Hematopoietic multipotent progenitor cell treated with erythropoietin and hydrocortisone succinate and interleukin-3 and kit ligand, for 17 days (in vitro differentiated cells): ENCODE results near the gene FGD2.
A peak's percentile ranks its signal among the peaks of the same experiment; 100 is the strongest.
"Not testable (repeated sequence)": the region's sequence is repeated elsewhere in the genome, so short reads cannot be mapped to it uniquely, and the experiment has no call there.

Experiments used
- DNase-seq: peaks from one replicate; pipeline ENCODE4 v3.0.0-alpha.2; 2015; ENCODE audit warnings: low spot score

FGD2 gene

DNA sequence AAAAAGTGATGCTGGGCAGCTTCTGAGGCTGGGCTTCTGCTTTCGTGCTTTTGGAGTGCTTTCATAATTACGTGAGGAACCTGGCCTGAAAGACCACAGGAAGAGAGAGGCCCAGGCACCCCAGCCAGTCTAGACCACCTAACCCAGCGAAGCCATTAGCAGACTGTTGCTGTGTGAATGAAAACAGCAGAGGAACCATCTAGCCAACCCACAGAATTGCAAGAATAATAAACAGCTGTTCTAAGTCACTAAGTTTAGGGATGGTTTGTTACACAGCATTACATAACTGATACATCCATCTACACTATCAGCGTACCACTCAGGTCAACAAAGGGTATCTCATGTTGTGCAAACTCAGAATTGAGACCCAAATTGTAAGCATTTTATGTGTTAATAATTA is 34.5 kb downstream of the FGD2 start:
- DNase-seq: no peak

DNA sequence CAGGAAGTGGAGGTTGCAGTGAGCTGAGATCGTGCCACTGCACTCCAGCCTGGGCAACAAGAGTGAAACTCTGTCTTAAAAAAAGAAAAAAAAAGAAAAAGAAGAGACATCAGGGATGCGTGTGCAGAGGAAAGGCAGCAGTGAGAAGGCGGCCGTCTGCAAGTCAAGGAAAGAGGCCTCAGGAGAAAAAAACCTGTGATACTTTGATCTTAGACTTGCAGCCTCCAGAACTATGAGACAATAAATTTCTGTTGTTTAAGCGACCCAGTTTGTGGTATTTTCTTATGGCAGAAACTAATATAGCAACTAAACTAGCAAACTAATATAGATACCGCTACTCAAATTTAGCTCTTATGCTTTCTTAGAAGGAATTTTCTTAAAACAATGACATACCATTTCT is 36.1 kb downstream of the FGD2 start:
- no peak for DNase-seq

DNA sequence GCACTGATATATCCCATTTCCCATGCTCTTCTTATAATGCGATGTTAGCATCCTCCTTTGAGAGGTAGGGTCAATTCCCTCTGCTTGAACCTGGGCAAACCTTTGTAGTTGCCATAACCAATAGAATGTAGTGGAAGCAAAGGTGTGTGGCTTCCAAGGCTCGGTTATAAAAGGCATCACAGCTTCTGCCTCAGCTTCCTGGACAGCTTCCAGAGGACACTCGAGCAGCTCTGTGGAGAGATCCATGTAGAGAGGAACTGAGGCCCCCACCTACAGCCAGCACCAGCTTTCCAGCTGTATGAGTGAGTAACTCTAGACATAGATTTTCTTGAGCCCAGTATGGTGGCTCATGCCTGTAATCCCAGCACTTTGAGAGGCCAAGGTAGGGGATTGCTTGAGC is 36.7 kb downstream of the FGD2 start:
- no peak for DNase-seq

DNA sequence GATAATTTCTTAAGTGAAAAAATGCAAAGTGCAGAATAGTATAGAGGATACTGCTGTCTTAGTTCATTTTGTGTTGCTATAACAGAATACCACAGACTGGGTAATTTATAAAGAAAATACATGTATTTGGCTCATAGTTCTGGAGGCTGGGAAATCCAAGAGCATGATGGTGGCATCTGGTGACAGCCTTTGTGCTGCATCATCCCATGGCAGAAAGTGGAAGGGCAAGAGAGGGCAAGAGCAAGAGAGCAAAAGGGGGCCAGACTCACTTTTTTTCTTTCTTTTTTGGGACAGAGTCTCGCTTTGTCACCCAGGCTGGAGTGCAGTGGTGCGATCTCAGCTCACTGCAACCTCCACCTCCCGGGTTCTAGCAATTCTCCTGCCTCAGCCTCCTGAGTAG is 37.6 kb downstream of the FGD2 start:
- DNase-seq: not testable (repeated sequence)

DNA sequence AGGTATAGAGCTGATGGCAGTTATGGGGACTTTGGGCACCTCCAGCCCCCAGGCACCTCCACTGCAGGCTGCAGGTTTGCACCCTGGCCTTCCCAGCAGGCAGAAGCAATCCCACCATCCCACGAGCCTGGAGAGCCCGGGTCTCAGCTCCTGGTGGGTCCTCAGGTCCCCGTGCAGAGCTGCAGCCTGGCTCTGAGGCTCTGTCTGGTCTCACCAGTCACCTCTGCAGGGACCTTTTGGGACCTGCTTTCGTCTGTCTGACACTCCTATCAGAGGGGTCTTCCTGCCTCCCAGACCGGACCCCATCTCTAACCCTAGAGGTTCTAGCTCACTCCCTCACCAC is 41.9 kb downstream of the FGD2 start:
- DNase-seq: no peak

DNA sequence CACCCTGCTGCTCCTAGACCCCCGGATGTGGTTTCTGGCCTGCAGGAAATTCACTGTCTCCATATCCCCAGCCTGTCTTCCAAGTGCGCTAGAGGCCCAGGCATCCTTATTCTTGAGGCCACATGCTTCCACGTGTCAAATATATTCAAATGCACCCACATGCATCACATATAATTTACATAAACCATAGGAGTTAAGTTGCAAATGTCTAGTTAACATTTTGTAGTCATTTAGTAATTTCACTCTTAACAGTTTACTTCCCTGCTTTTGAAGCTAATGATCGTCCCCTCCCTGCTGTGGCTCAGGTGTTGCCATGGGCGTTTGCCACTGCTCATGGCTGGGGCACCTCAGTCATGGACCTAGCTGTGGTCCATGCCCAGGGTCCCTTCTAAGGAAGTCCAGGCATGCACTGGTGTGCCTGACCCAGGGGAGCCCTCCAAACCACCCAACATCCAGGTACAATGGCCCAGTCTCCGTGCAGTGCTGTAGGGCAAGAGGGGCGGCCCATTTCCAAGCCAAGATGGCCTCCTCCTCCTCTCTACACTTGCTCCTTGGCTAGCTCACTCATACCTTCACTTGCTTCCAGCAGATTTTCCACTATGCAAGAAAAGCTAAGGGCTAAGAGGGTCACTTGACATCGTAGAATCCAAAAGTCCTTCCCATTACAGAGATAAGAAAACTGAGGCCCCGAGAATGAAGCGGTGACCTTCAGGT is 42.4 kb downstream of the FGD2 start:
- DNase-seq: no peak

DNA sequence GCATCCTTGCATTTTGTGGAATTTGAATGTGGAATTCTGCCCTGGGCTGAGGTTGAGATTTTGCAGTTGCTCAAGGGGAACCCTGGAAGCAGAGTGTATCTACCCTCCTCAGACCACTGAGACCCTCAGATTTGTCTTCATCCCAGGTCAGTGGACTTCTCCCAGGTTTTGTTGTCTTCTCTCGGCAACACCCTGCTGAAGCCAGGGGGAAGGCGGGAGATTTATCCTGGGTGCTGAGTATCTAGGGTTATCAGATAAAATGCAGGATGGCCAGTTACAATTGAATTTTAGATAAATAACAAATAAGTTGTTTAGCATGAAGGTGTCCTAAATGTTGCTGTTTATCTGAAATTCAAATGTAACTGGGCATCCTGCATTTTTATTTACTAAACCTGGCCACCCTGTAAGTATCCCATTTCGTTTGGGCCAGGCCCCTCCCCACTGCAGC is 43.0 kb downstream of the FGD2 start:
- DNase-seq: no peak

DNA sequence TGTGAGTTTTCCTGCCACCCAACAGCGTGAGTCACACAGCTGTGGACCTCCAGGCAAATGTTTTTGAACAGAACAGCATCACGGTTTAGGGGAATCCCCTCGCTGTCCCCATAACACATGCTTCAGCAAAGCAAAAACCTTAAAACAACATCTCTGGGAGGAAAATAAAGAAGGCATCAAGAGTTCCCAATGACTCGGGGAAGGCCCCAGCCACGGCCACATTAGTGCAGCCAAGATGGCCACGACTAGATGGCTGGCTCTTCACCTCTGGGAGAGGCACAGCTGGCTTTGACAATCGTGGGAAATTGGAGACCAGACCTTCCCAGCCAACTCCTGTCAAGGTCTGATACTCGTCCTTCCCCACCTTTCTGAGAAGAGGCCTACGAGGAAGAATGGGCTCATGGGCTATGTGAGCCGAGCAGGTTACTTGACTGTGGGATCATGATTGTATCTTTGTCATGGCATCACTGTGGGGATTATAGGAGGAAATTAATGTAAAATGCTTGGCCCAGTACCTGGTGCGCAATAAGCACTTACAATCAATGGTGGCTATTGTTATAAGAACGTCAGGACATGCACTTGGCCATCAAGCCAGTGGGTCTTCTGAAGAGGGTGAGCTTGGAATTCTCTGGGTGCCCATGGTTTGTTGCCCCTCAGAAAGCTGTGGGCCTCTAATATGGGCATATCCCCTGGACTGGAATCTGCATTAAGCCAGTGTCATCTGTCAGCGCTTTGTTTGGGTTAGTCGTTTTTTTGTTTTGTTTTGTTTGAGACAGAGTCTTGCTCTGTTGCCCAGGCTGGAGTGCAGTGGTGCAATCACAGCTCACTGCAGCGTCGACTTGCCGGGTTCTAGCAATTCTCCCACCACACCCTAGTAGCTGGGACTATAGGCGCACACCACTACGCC is 43.6 kb downstream of the FGD2 start:
- peak; percentile 90 for DNase-seq

DNA sequence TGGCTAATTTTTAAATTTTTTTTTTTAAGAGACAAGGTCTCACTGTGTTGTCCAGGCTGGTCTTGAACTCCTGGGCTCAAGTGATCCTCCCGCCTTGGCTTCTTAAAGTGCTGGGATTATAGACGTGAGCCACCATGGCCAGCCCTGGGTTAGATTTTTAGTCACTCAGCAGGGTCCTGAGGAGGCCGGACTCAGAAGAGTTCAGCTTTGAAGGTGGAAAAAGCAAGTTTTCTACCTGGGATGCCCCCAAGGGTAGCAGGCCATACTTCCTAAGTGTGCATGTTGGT is 44.2 kb downstream of the FGD2 start:
- DNase-seq: peak; percentile 53

DNA sequence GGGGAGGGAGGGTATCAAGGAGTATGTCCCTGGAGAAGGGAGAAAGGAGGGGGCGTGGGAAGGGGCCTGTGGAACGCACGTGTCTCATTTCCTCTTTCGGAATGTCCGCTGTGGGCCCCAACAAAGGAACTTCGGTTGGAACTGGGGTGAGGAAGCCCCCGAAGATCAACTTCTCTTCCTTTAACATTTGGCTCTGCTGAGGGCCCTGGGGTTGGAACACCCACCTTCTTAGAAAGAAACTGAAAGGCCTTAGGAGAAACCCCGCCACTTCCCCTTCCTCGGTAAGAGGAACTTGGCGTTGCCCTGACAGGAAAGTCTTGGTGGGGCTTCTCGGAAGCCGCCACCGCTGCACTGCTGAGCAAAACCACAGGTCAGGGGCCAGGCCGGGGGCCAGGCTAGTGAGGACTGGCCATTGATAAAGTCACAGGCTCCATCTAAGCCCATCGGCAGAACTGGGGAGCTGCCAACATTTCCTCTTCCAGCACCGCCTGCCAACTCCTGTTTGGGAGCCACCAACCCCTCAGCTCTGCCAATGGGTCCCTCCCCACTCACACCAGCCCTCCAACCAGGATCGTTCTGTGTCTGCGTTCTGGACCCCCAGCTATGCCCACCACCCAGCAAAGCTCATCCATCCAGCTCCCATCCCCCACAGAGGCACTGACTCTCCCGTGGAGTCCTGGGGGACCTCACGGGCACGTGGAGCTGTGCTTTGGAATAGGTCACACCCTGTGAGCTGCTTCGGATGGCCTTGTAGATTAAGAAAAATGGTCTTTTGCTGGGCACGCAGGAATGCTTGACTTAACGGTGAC is 44.8 kb downstream of the FGD2 start:
- DNase-seq: peak; percentile 83

DNA sequence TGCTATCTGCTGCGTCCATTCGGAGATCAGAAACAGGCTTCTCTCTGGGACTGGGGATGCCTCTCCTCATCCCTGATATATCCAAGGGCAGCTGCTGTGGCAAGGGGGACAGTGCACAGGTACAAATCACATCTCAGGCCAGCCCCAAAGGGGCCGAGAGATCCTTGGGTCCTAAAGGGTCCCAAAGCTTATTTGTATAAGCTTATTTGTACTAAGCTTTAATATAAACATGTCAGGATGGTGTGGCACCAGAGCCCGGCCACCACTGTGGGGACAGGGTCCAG is 45.3 kb downstream of the FGD2 start:
- no peak for DNase-seq

DNA sequence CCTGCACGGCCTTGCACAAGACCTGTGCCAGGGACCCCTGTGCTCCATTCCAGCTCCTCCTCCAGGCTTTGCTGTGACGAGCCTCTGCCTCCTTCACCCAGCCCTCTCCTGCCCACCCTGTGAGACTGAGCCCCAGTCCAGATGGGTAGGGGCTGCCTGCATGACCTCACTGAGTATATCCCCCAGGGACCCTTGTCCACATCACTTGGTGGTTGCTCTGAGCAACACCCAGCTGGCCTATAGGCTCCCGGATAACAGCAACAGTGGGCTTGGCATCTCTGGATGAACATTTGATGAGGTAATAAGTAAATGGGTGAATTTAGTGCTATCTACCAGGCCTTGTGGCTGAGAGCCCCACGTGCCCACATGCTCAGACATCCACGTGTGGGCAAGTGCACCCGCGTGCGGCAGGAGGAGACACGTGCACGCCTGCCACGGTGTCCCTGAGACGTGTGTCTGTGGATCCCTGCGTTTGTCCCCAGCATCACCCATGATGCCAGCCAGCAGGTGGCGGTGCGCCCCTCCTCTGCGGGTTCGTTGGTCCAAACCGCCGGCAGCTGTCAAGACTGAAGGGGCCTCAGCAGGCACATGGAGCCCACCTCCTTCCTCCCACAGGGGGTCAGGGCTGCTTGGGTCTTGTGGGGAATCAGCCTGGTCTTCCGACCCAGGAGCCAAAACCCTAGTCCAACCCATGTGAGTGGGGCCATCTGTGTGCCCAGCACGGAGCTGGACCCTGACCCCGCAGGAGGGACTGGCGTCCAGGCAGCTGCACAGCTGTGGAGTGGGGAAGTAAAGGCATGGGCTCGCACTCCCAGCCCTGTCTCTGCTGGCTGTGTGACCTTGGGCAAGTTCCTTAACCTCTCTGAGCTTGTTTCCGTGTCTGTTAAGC is 45.9 kb downstream of the FGD2 start:
- peak; percentile 97 for DNase-seq

DNA sequence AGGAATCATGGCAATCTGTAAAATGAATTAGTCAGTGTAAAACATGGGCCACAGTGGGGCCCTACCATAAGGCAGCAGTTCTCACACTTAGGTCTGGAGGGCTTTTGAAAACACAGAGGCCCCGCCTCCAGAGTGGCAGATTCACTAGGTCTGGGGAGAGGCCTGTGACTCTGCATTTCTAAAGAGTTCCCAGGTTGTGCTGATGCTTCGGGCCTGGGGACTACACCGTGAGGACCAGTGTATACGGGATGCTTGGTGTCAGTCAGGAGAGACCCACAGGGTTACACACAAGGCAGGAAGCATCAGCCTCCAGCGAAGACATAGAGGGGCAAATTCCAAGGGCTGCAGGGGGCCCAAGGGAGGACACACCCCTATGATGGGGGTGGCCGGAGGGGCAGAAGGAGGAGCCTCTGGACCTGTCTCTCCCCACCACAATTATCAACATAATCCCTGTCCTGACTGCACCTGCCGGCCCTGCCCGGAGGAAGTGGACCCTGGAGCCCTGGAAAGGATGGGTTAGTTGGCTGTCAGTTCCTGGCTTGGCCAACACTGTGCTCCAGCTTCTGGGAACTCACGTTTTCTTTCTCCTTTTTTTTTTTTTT is 46.7 kb downstream of the FGD2 start:
- DNase-seq: peak; percentile 94

DNA sequence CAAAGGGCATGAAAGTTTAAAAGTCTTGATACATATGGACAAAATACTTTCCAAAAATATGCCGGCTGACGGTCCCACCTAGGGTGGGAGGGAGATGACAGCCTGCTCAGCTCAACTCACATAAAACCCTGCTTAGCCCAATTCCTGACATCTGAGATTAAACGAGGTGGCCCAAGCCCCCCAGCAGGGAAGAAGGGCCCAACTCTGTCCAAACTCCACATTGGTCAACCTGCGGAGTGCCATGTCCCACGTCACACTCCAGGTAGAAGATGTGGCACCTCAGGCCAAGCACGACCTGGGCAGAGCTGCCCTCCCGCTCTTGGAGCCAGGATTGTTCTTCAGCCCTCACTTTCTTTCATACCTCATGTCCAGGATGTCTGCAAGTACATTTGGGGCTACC is 48.2 kb downstream of the FGD2 start:
- DNase-seq: no peak

DNA sequence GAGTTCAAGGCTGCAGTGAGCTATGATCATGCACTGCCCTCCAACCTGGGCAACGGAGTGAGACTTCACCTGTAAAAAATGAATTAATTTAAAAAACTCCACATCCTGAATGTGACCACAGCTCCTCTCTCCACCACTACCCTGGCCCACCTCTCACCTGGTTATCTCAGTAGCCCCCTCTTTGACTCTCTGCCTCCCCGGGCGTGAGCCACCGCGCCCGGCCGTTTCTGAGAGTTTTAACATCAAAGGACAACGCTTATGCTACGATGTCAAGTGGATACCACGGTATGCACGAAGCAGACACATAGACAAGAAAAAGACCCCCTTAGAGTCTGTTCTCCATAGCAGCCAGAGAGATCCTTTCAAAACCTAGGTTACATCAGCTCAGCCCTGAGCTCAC is 48.7 kb downstream of the FGD2 start:
- no peak for DNase-seq

DNA sequence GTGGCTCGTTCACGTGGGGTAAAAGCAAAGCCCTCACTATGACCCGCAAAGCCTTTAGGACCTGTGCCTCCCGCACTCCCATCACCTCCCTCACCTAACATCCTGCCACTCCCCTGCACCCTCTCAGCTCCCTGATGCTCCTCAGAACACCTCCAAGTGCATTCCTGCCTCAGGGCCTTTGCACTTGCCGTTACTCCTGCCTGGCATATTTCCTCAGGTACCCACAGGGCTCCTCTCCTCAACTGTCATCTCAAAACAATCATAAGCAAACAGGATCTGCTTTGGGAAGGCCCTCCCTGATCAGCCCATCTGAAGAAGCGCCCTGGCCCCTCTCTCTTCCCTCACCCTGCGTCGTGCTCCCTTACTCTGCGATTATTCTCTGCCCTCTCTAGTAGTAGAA is 49.1 kb downstream of the FGD2 start:
- no peak for DNase-seq

DNA sequence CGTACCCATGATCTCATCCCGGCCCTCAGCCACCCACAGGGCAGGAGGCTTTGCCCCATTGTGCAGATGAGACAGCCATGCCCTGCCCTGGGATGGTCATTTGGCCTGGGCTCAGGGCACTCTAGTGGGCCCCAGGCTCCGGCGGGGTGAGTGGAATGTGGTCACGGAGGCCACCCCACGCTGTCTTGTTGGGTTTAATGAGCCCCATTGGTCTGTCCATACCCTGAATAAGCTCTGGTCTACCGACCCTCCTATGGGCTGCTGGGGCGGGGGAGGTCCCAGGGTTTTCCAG is 50.6 kb downstream of the FGD2 start:
- no peak for DNase-seq

DNA sequence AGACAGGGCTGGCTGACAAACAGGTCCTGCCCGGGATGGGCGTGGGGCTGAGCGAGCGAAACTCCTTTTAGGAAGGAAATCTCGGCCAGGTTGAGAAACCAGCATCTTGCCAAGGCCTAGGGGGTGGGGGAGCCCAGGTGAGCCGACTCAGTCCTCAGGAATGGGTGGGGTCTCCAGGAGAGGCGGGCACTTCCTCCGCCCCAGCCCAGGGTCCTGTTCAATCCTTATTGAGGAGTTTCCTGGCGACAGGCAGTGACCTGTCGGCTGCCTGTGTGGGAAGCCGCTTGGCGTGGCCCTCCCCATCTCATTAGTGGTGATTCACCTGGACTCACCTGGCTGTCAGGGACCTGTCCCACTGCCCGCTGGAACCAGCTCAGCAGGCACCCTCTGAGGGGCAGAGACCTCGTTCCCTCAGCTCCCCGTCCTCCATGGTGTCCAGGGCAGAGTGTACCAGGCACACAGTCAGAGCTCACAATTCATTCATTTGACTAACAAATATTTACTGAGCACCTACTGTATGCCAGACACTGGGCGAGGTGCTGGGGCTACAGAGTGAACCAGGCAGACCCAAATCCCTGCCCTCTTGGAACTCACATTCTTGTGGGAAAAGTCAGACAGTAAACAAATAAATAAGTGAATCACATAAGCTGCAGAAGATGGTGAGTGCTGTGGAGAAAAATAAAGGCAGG is 51.1 kb downstream of the FGD2 start:
- no peak for DNase-seq

DNA sequence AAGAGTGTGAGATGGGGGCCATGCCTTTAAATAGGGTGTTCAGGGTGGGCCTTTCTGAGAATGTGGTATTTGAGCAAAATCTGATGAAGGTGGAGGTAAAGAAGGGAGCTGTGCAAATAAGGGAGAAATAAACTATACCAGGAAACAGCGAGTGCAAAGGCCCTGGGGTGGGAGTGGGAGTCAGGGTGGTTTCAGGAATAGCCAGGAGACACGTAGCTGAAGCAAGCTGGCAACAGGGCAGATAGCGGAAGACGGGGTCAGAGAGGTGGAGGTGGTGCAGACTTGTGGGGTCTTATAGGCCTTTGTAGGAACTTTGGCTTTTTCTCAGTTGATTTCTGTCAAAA is 51.6 kb downstream of the FGD2 start:
- DNase-seq: no peak

DNA sequence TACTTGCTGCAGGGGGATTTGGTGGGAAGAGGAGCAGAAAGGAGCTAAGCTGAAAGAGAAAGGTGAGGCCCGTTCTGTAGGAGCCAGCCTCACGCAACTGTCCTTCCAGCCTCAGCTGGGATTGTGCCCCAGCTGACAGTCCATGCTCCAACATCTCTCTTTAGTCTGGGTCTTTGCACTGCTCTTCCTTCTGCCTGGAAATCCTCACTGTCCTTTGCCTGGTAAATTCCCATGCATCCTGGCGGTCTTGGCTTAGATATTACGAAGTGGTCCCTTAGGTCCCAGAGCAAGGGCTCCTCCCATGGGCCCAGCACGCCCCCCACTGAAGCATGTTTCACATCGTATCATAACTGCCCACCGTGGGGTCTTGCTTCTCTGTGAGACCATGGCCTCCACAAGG is 52.2 kb downstream of the FGD2 start:
- DNase-seq: no peak

DNA sequence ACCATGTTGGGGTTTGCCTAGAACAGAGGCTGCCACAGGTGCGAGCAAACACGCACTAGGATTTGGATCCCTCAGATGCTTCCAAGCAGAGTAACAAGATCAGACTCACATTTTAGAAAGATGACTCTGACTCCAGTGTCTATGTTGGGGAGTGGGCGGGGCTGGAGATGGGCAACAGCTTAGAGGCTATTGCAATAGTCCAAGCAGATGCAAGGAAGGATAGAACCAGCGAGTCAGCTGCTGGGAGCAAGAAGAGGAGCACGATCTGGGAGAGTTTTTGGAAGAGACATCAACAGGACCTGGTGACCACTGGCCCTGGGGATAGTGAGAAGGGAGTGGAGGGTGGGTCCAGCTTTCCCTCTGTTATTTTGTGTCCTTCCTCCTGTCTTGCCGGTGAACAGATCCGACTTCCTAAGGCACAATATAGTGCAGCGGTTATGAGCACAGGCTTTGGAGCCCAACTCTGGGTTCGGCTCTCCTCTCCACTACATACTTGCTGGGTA is 52.7 kb downstream of the FGD2 start:
- DNase-seq: peak; percentile 53
